LoVo (cell line): ENCODE data around the gene ZNF724.

Experiments
- DNase-seq: peaks from one replicate; pipeline ENCODE4 v3.0.0-alpha.2; 2016; ENCODE audit warnings: low spot score

ZNF724 gene

DNA sequence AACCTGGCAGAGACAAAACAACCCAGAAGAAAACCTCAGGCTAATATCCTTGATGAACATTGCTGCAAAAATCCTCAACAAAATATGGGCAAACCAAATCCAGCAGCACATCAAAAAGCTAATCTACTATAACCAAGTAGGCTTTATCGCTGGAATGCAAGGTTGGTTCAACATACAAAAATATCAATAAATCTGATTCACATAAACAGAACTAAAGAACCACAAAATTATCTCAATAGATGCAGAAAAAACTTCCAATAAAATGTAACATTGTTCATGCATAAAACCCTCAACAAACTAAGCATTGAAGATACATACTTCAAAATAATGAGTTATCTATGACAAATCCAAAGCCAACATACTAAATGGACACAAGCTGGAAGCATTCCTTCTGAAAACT is 8.8 kb downstream of the ZNF724 start:
- DNase-seq = no peak

DNA sequence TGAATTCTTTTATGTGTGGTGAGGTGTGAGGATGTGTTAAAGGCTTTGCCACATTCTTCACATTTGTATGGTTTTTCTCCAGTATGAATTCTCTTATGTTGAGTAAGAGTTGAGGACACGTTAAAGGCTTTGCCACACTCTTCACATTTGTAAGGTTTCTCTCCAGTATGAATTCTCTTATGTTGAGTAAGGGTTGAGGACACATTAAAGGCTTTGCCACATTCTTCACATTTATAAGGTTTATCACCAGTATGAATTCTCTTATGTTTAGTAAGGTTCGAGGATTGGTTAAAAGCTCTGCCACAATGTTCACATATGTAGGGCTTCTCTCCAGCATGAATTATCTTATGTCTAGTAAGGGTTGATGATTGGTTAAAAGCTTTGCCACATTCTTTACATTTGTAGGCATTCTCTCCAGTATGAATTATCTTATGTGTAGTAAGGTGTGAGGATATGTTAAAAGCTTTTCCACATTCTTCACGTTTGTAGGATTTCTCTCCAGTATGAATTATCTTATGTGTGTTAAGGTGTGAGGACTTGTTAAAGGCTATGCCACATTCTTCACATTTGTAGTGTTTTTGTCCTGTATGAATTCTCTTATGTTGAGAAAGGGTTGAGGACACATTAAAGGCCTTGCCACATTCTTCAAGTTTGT is 27.1 kb downstream of the ZNF724 start:
- no peak for DNase-seq

DNA sequence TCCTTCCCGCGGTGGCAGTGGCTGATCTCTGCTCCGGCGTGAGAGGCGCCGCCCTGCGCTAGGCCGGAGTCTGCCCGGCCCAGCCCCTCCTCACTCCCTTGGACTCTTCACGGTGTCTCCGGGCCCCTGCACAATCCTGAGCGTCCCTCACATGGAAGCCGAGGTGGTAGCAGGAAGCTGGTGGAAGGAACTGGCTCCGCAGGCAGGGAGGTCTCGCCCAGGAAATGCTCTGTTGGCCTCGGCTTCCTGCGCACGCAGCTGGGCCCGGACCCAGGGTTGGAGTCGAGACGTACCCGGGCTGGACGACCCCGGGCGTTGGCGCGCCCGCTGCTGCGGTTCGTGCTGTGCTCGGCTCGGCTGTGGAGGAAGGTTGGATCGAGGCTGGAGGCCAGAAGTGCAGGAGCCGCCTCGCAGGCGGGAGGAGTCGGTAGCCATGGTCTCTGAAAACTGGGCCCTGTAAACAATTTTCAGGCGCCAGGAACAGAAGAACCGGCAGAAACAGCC is 46.3 kb downstream of the ZNF724 start:
- DNase-seq = no peak

DNA sequence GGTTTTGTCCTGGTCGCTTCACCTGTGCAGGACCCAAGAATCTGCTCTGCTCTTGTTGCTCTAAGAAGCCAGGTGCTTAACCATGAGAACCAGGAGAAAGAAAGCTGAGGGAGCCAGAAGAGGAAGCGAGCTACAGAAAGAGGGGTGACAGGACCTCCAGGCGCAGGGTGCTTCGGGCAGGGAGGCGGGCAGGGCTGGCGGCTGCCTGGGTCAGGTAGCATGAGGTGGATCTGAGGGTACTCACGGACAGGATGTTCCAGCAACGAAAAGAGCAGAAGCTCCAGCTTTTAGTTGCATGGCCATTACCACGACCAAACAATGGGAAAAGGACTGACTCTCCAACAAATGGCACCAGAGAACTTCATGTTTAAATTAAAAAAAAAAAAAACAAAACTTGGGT is 59.9 kb downstream of the ZNF724 start:
- no peak for DNase-seq

DNA sequence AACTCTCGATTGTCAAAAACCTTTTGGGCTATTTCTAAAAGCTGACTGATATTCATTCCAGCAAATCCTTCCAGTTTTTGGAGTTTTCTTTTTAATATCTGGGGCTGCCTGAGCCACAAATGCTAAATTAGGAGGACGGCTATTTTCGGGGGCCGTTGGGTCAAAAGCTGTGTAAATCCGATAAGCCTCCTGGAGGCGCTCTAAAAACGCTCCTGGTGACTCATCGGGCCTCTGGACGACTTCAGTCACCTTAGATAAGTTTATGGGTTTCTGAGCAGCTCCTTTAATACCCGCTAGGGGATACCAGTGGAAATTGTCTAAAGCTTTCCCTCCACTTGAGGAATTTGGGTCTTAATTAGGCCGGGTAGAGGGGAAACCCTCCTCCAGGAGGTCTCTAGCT is 66.9 kb downstream of the ZNF724 start:
- DNase-seq = no peak
